Activated CD4-positive, alpha-beta T cell treated with anti-CD3 and anti-CD28 coated beads, Interleukin-2, amount 50 U/mL, for 1 hour (primary cell): ENCODE results near the gene GAB2.
"Not testable (repeated sequence)": the region's sequence is repeated elsewhere in the genome, so short reads cannot be mapped to it uniquely, and the experiment has no call there.

Source experiments
- DNase-seq: peaks from one replicate; pipeline ENCODE4 v3.0.0-alpha.2; 2020

The GAB2 gene

GRCh38 chr11:78299000-78299710 lies 118.5 kb downstream of the GAB2 start:
- DNase-seq, result no peak

GRCh38 chr11:78298291-78298771 lies 119.3 kb downstream of the GAB2 start:
- no peak for DNase-seq

GRCh38 chr11:78295991-78296930 lies 121.4 kb downstream of the GAB2 start:
- no peak for DNase-seq

- DNase-seq, result no peak
Measured at GRCh38 chr11:78295347-78295746, 122.3 kb downstream of the GAB2 start.

- DNase-seq, result not testable (repeated sequence)
Measured at GRCh38 chr11:78294100-78294499, 123.5 kb downstream of the GAB2 start.

GRCh38 chr11:78293536-78293935 lies 124.1 kb downstream of the GAB2 start:
- no peak for DNase-seq

GRCh38 chr11:78292109-78292803 lies 125.4 kb downstream of the GAB2 start:
- DNase-seq, result no peak

- no peak for DNase-seq
Measured at GRCh38 chr11:78291503-78292108, 126.0 kb downstream of the GAB2 start.

- no peak for DNase-seq
Measured at GRCh38 chr11:78290293-78291176, 127.1 kb downstream of the GAB2 start.

- DNase-seq, result no peak
Measured at GRCh38 chr11:78289552-78290292, 127.9 kb downstream of the GAB2 start.

- no peak for DNase-seq
Measured at GRCh38 chr11:78284260-78284659, 133.4 kb downstream of the GAB2 start.

- no peak for DNase-seq
Measured at GRCh38 chr11:78282821-78283220, 134.8 kb downstream of the GAB2 start.

GRCh38 chr11:78281511-78281910 lies 136.1 kb downstream of the GAB2 start:
- DNase-seq, result no peak

- DNase-seq, result no peak
Measured at GRCh38 chr11:78277314-78277994, 140.2 kb downstream of the GAB2 start.

GRCh38 chr11:78276311-78276710 lies 141.3 kb downstream of the GAB2 start:
- no peak for DNase-seq

- DNase-seq, result no peak
Measured at GRCh38 chr11:78274739-78275138, 142.9 kb downstream of the GAB2 start.

GRCh38 chr11:78272625-78273269 lies 144.9 kb downstream of the GAB2 start:
- DNase-seq, result not testable (repeated sequence)

- not testable (repeated sequence) for DNase-seq
Measured at GRCh38 chr11:78271801-78272200, 145.8 kb downstream of the GAB2 start.

GRCh38 chr11:78270971-78271370 lies 146.6 kb downstream of the GAB2 start:
- DNase-seq, result no peak

- DNase-seq, result no peak
Measured at GRCh38 chr11:78269806-78270205, 147.8 kb downstream of the GAB2 start.
